Mesodermal cell (in vitro differentiated cells): ENCODE results near the gene LRRC45.

ENCODE experiments used
- H3K27ac ChIP-seq: 2 replicates; pipeline ENCODE4 v1.7.0; 2013; ENCODE audit warnings: mild to moderate bottlenecking, low read depth, low read length, moderate library complexity; ENCODE audit not compliant: severe bottlenecking
- H3K36me3 ChIP-seq: 2 replicates; pipeline ENCODE4 v1.7.1; 2013; ENCODE audit warnings: mild to moderate bottlenecking, low read length, moderate library complexity; ENCODE audit not compliant: control insufficient read depth, insufficient read depth
- H3K4me1 ChIP-seq: one replicate; pipeline ENCODE4 v1.7.1; 2013; ENCODE audit warnings: mild to moderate bottlenecking, low read length; ENCODE audit not compliant: insufficient read depth, control insufficient read depth, poor library complexity, severe bottlenecking
- H3K4me3 ChIP-seq: 2 replicates; pipeline ENCODE4 v1.7.0; 2013; ENCODE audit warnings: low read length, control low read depth, mild to moderate bottlenecking; ENCODE audit not compliant: insufficient read depth, poor library complexity, severe bottlenecking; ENCODE audit errors: extremely low read depth
- H3K9me3 ChIP-seq: 2 replicates; pipeline ENCODE4 v1.7.1; 2013; ENCODE audit warnings: mild to moderate bottlenecking, low read length, moderate library complexity; ENCODE audit not compliant: control insufficient read depth
- WGBS, 2 experiments: methylation state at CpG; one replicate each; pipeline ENCODE4 v1.1.5; 2013; ENCODE audit warnings: missing lambda C conversion rate in 2 of 2; ENCODE audit not compliant: insufficient coverage in 2 of 2; 5-methylcytosine and 5-hydroxymethylcytosine counted together

LRRC45 gene

DNA sequence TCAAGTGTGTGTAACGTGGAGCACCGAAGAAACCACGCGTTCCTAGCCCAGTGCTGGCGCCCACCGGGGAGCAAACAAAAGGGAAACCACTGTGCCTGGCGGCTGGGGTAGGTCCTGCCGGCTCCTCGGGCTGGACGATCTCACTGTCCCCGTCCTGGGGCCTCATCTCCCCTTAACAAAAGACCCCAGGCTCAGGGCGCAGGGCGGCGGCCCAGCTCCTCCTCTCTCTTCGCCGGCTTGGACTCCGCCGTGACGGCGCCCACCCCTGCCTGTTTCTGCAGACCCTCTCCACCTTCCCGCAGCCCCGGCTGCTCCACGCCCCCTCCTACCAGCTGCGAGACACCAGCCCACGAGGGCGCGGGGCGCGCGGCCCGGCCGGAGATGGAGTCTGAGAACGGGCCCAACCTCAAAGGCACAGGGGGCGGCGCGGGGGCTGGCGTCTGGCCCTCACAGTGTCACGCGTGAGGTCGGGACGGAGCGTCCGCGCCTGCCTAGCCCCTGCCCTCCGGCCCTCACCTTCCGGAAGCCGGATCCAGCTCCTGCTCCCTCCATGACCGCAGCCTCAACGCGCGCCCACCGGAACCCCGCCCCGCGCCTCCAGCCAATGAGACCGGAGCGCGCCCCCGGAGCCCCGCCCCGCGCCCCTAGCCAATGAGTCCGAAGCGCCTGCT lies 660 bp upstream of the LRRC45 start, which contains the start of gene CENPX:
Gene CENPX, minus strand, starts transcription at position 569 of the 671 bp plus-strand sequence. Its CDS starts 17 bp downstream, at position 552.
- 0% methylated on average over 36 to 63 of the region's 64 CpGs for WGBS, 2 experiments
- H3K27ac ChIP-seq, result peak within 1 kb of the TSS; percentile 62
- peaks cover 6% of the 10 kb centered on the region for H3K4me1 ChIP-seq
- no peaks in the 10 kb centered on the region for H3K9me3 ChIP-seq
- H3K4me3 ChIP-seq, result peak within 1 kb of the TSS; percentile 84
- H3K36me3 ChIP-seq, result peaks cover 8% of the 10 kb centered on the region

DNA sequence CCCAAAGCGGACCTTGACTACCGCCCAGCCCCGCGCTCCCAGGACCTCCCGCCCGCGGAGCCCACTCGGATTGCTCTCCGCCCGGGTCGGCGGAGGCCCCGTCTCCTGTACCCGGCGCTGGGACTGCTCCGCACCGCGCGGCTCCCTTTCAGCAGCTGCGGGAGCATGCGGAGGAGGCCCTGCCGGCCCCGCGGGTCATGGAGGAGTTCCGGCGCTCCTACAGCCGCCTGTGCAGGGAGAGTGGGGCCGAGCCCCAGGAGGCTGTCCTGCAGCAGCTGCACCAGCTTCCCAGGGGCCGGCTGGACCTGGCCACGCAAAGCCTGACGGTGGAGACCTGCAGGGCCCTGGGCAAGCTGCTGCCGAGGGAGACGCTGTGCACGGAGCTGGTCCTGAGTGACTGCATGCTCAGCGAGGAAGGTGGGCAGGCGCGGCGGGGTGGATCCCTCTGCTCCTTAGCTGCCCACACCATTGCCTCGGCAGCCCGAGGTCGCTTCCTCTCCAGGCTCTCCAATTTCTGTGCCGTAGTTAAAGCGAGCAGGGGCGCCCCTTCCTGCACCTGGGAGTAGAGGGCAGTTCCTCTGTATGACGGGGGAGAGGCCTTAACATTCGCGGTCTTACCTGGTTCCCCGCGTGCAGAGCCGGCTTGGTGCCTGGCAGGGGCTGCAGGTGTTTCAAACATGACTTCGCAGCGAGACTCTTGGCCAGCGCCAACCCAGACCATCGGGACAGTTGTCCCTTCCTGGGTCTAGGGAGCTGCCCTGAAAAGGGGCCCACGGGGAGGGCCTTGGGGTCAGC lies 539 bp downstream of the LRRC45 start:
- H3K4me3 ChIP-seq, result peak overlapping the region; percentile 63
- no peak overlapping the region for H3K27ac ChIP-seq
- peaks cover 6% of the 10 kb centered on the region for H3K4me1 ChIP-seq
- H3K36me3 ChIP-seq, result peaks cover under 1% of the 10 kb centered on the region
- H3K9me3 ChIP-seq, result no peaks in the 10 kb centered on the region
- 14 to 16% methylated on average over 40 to 50 of the region's 55 CpGs for WGBS, 2 experiments

DNA sequence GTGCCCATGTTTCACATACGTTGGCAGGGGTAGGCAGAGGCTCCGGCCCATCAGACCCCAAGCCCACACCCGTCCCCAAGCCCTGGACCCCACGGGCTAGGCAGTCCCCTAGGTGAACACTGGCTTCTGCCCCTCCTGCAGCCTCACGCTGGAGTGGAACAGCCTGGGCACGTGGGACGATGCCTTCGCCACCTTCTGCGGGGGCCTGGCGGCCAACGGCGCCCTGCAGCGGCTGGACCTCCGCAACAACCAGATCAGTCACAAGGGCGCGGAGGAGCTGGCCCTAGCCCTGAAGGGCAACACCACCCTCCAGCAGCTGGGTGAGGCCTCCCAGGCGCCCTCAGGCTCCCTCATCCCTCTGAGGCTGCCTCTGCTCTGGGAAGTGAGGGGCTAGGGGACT lies 1.8 kb downstream of the LRRC45 start:
- Histone ChIP-seq H3K4me3 (no peak overlapping the region), H3K36me3 (peaks cover 4% of the 10 kb centered on the region), H3K27ac (no peak overlapping the region), H3K9me3 (no peaks in the 10 kb centered on the region), H3K4me1 (peaks cover 6% of the 10 kb centered on the region)
- 92 to 96% methylated on average over 16 to 17 of the region's 17 CpGs for WGBS, 2 experiments

DNA sequence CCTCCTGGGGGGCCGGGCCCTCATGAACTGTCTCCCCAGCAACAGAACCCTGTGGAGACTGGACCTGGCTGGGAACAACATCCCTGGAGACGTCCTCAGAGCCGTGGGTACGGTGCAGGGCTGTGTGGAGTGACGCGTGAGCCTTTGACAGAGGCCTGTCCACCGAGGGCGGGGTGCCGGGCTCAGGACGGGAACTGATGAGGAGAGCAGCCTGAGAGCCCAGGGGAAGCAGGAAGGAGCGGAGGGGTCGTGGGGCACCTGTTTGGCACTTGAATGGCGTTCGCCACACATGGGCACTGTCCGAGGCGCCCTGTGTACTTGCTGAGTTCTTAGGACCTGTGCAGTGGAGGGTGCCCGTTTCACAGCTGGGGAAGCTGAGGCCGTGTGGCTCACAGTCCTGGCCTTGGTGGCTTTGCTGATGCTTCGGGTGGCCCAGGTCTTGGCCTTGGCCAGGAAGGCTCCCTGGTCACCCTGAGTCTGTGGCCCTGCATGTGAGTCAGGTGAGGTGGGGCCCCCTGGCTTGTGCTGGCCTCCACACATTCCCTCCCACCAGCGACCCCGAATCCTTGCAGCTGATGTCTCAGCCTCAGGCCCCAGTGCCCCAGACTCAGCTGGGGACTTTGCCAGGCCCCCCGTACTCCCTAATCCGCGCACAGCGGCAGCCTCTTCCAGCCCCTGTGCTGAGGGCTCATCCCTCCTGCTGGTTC lies 2.4 kb downstream of the LRRC45 start:
- Histone ChIP-seq H3K4me1 (peaks cover 6% of the 10 kb centered on the region), H3K4me3 (no peak overlapping the region), H3K9me3 (no peaks in the 10 kb centered on the region), H3K36me3 (peaks cover 4% of the 10 kb centered on the region), H3K27ac (no peak overlapping the region)
- WGBS, 2 experiments, result 95% methylated on average over 23 to 25 of the region's 25 CpGs

DNA sequence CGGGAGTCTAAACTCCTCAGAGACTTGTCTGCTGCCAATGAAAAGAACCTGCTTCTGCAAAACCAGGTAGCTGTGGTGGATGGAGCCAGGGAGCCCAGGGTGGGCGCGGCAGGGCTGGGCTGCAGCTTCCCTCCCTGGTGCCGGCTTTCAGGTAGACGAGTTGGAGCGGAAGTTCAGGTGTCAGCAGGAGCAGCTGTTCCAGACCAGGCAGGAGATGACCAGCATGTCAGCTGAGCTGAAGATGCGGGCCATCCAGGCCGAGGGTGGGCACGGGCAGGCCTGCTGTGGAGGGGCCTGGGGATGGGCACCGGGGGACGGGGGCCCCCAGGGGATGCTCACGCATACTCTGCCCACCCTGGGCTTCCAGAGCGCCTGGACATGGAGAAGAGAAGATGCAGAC lies 5.1 kb downstream of the LRRC45 start:
- peaks cover 7% of the 10 kb centered on the region for H3K36me3 ChIP-seq
- WGBS, 2 experiments, result 89 to 93% methylated on average over 12 to 13 of the region's 13 CpGs
- H3K4me3 ChIP-seq, result no peak overlapping the region
- H3K27ac ChIP-seq, result no peak overlapping the region
- no peaks in the 10 kb centered on the region for H3K9me3 ChIP-seq
- peaks cover 14% of the 10 kb centered on the region for H3K4me1 ChIP-seq

DNA sequence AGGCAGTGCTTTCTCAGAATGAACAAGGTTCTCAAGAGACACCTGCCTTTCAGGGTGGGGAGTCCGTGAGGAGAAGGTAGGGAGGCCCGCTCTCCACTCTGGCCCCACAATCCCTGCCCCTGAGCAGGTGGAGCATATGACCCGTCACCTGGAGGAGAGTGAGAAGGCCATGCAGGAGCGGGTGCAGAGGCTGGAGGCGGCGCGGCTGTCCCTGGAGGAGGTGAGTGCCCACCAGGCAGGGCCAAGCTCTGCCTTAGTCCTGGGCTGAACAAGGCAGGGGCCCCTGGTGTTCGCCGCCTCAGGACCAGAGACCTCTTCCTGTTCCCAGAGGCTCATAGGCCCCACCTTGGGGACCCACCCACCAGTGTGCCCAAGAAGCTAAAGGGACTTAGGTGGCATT lies 5.9 kb downstream of the LRRC45 start:
- Histone ChIP-seq H3K4me1 (peaks cover 11% of the 10 kb centered on the region), H3K4me3 (no peak overlapping the region), H3K36me3 (peaks cover 11% of the 10 kb centered on the region), H3K9me3 (no peaks in the 10 kb centered on the region), H3K27ac (no peak overlapping the region)
- WGBS, 2 experiments, result 94 to 97% methylated on average over 7 to 9 of the region's 9 CpGs

DNA sequence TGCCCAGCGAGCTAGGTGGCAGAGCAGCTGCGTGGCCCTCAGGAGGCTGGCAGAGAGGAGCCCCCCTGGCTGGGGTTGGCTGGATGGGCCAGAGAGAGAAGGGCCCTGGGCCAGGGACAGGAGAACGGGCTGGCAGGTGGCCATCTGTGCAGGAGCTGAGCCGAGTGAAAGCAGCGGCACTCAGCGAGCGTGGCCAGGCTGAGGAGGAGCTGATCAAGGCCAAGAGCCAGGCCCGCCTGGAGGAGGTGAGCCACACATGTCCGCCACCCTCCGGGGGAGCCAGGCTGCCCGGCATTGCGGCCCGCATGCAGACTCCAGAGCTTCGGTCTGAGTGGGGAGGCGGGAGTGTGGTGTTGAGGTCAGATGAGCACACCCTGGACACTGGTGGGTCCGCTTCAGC lies 6.3 kb downstream of the LRRC45 start:
- H3K9me3 ChIP-seq, result no peaks in the 10 kb centered on the region
- H3K4me1 ChIP-seq, result peaks cover 8% of the 10 kb centered on the region
- no peak overlapping the region for H3K27ac ChIP-seq
- no peak overlapping the region for H3K4me3 ChIP-seq
- H3K36me3 ChIP-seq, result peaks cover 15% of the 10 kb centered on the region
- 93 to 97% methylated on average over 15 to 16 of the region's 16 CpGs for WGBS, 2 experiments

DNA sequence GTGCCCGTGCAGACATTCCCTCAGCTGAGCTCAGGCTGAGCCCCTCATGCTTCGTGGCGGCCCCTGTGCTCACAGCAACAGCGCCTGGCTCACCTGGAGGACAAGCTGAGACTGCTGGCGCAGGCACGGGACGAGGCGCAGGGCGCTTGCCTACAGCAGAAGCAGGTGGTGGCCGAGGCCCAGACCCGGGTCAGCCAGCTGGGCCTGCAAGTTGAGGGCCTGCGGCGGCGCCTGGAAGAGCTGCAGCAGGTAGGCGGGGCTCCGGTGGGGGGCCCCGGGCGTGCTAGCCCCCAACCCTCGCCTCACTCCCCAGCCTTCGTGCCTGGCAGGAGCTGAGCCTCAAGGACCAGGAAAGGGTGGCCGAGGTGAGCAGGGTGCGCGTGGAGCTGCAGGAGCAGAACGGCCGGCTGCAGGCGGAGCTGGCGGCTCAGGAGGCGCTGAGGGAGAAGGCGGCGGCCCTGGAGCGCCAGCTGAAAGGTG lies 6.9 kb downstream of the LRRC45 start:
- H3K36me3 ChIP-seq, result peaks cover 19% of the 10 kb centered on the region
- no peak overlapping the region for H3K27ac ChIP-seq
- 70 to 72% methylated on average over 19 to 26 of the region's 31 CpGs for WGBS, 2 experiments
- H3K4me1 ChIP-seq, result peaks cover 8% of the 10 kb centered on the region
- H3K9me3 ChIP-seq, result no peaks in the 10 kb centered on the region
- no peak overlapping the region for H3K4me3 ChIP-seq

DNA sequence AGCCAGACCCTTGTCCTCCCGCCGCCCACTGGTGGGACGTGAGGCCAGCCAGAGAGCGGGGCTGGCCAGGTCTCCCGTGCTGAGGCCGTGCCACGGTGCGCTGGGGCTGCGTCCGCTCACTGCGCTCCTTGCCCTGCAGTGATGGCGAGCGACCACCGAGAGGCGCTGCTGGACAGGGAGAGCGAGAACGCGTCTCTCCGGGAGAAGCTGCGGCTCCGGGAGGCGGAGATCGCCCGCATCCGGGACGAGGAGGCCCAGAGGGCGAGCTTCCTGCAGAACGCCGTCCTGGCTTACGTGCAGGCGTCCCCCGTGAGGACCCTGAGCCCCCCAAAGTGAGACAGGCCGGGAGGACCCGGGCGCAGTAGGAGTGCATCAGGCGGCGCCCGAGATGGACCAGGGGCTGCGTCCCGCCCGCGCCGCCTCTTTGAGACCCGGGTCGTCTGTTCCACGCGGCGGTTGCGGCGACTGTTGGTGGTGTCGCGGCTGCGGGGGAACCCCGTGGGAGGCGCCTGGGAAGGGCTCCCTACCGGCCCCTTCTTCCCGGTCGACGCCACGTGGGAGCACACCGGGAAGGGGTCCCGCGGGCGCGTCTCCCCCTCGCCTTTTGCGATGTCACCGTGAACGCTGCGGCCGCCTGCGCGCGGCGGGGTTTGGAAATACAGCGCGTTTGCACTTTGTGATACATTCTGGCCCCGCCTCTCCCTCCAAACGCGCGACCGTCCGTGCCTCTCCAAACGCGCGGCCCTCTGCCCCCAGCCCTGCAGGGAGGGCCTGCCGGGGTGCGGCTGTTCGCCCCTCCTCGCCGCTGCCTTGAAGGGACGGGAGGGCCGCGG lies 7.6 kb downstream of the LRRC45 start:
- no peaks in the 10 kb centered on the region for H3K9me3 ChIP-seq
- 1 to 2% methylated on average over 86 to 90 of the region's 94 CpGs for WGBS, 2 experiments
- H3K4me3 ChIP-seq, result peak overlapping the region; percentile 50
- peaks cover 8% of the 10 kb centered on the region for H3K4me1 ChIP-seq
- H3K36me3 ChIP-seq, result peaks cover 21% of the 10 kb centered on the region
- H3K27ac ChIP-seq, result peak overlapping the region; percentile 29

DNA sequence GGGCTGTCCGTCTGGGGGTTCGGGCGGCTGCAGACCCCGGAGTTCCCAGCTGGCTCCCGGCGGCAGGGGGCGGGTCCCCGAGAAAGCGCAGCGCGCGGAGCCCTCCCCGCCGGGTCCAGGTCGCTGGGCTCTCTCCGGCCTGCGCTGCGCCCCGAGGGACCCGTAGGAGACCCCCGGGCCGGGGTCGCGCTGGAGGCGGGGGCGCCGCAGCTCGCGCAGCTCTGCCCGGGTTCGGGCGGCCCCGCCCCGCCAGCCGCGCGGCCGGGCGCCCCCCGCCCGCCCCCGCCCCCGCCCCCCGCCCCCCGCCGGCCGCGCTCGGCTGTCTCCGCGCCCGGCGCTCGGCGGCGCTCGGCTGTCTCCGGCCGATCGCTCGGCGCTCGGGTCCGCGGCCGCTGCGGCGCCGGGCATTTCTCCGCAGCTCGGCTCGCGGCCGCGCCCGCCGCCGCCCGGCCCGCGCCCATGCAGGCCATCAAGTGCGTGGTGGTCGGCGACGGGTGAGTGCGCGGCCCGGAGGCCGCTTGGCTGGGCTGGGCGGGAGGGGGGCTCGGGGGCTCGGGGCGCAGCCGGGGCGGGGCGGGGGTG lies 8.3 kb downstream of the LRRC45 start, which contains the start of gene RAC3:
Gene RAC3, plus strand, starts transcription at position 376 of the 582 bp plus-strand sequence. Its CDS starts 84 bp downstream, at position 460.
- Histone ChIP-seq H3K9me3 (no peaks in the 10 kb centered on the region), H3K4me1 (peaks cover 8% of the 10 kb centered on the region), H3K4me3 (peak within 1 kb of the TSS; percentile 54), H3K27ac (peak within 1 kb of the TSS; percentile 29), H3K36me3 (peaks cover 24% of the 10 kb centered on the region)
- WGBS, 2 experiments, result 0 to 2% methylated on average over 17 to 23 of the region's 96 CpGs
